Measurements from ENCODE around the gene WDR86. TPM values are rescaled to one million over a fixed set of nuclear protein-coding genes. Genes with fewer than 3 reads are reported as not detected.
A peak's percentile ranks its signal among the peaks of the same experiment; 100 is the strongest.

The WDR86 gene
- total RNA-seq, 6 donors from 2014 or later, result 1.1 to 17.4 (median 3.9) TPM

DNA sequence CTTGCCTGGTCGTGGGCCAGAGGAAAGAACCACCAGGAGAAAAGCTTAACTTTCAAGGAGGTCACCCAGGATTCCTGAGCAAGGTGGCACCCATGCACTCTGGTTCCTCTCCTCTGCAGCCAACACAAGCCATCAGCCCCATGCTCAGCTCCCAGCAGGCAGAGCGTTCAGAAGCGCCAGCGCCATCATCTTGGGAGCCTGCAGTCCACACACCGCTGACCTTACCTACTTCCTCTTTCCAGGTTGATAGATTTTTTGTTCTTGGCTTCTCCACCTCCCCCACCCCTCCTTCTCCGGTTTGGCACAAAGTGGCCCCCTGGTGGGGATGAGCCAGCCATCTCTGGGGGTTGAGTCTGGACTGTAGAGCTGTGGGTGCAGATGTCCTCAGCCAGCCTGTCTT lies 1.7 kb upstream of the WDR86 start:
- H3K27me3 ChIP-seq, result peaks cover 0 to 30% (median 18%) of the 10 kb centered on the region in 4 donors
- no peak for TF ChIP-seq EP300 (IDR thresholded peaks at IDR 0.05)
- TF ChIP-seq, protein P1, sequence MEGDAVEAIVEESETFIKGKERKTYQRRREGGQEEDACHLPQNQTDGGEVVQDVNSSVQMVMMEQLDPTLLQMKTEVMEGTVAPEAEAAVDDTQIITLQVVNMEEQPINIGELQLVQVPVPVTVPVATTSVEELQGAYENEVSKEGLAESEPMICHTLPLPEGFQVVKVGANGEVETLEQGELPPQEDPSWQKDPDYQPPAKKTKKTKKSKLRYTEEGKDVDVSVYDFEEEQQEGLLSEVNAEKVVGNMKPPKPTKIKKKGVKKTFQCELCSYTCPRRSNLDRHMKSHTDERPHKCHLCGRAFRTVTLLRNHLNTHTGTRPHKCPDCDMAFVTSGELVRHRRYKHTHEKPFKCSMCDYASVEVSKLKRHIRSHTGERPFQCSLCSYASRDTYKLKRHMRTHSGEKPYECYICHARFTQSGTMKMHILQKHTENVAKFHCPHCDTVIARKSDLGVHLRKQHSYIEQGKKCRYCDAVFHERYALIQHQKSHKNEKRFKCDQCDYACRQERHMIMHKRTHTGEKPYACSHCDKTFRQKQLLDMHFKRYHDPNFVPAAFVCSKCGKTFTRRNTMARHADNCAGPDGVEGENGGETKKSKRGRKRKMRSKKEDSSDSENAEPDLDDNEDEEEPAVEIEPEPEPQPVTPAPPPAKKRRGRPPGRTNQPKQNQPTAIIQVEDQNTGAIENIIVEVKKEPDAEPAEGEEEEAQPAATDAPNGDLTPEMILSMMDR (IDR thresholded peaks at IDR 0.05), result no peak
- no peak for TF ChIP-seq POLR2A (IDR thresholded peaks at IDR 0.05)
- TF ChIP-seq POLR2AphosphoS5 (IDR thresholded peaks at IDR 0.05), result no peak

DNA sequence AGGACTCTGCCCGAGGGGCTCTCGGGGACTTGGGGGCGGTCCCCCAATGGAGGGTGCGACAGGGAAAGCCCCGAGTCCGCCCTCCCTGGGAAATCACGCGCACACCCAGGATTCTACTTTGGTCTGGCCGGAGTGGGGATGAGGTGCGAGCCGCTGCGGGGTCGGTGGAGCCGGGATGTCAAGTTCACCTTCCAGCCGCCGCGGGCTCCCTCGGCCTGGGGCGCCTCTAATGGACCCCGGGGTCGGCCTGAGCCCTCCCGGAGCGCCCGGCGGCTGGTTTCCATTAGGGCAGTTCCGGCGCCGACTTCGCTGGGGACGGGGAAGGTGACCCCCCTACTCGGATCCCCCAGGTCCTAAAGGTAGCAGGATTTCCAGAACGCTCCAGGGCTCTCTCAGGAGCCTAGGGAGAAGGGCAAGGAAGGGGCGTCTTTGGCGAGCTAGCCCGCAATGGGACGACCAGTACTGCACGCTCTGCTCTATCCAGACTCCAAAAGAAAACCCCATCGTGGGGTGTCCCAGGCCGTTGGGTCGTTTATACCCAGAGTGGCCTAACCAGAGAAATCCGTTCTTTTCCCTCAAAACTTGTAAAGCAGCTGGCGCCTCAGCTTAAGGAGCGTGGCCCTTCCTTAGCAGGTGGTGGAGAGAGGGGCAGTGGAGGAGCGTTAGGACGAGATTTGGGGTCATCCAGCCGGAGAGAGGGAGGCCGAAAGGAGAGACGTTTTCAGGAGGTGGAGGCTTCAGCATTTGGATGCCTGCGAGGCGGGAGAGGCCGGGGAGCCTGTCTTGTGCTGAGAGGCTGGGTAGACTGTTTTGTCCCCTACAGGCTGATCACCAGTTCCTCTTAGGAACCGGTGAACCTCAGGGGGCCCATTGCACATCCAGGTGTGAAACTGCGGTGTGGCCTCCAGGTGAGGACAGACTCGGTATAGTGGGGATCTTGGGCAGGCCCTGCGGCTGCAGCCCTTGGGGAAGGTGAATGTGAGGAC lies 860 bp upstream of the WDR86 start:
- peak in 1 of 2 donors; percentile 83 for DNase-seq
- peak overlapping the region in 2 of 4 donors; percentile 71 for H3K27ac ChIP-seq
- TF ChIP-seq POLR2AphosphoS5 (IDR thresholded peaks at IDR 0.05) (no peak), POLR2A (IDR thresholded peaks at IDR 0.05) (peak in 1 of 4 donors; percentile 8), EP300 (IDR thresholded peaks at IDR 0.05) (no peak)
- peaks cover 0 to 30% (median 18%) of the 10 kb centered on the region in 4 donors for H3K27me3 ChIP-seq
- peaks cover 21 to 27% (median 25%) of the 10 kb centered on the region in 4 donors for H3K4me1 ChIP-seq
- no peaks in the 10 kb centered on the region for H3K9me3 ChIP-seq
- WGBS, 2 donors, result 51 to 64% methylated on average over 19 to 25 of the region's 55 CpGs
- peak in 1 of 2 donors; percentile 49 for ATAC-seq (ENCODE audit: low FRiP score in 2 of 2)
- no peaks in the 10 kb centered on the region for H3K36me3 ChIP-seq
- peak overlapping the region in 3 of 4 donors; percentile 34 to 49 (median 44) for H3K4me3 ChIP-seq

More for the DNA sequence above, 1.7 kb upstream of the WDR86 start:
- H3K4me3 ChIP-seq, result no peak overlapping the region
- 68 to 75% methylated on average over 6 of the region's 6 CpGs for WGBS, 2 donors
- no peak overlapping the region for H3K27ac ChIP-seq
- H3K4me1 ChIP-seq, result peaks cover 21 to 34% (median 32%) of the 10 kb centered on the region in 4 donors
- no peaks in the 10 kb centered on the region for H3K36me3 ChIP-seq
- DNase-seq (no peak), ATAC-seq (ENCODE audit: low FRiP score in 2 of 2) (no peak)
- H3K9me3 ChIP-seq, result no peaks in the 10 kb centered on the region

DNA sequence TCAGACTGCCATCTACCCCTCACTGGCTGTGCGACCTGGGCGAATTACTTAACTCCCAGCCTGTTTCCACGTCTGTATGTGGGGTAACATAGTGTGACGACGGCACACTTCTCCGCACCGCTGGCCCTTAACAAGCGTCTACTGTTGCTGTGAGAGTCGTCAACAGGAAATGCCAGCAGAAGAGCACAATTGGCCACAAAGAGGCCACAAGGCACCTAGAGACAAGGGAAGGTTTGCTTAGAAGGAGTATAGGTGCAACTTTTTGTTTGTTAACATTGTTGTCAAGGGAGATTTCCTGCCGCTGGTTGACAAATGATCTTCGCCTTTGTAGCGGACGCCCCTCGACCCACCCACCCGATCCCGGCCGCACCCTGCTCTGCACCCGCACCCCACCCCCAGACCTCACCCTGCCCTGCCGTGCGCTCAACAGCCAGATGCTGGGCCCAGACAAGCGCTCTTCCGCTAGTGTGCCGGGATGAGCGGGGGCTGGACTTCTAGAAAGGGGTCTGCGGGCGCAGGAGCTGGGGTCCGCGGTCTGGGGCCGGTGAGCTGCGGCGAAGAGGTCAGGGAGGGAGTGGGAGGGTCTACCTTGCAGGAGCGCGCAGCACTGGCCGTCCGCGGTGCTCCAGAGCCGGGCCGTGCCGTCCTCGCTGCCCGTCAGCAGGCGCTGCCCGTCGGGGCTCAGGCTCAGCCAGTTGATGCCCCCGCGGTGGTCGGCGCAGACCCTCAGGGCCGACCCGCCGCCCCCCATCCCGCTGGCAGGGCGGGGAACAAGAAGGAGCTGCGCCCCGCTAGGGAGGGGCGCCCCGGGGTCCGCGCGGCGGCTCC lies 785 bp downstream of the WDR86 start:
- H3K36me3 ChIP-seq, result no peaks in the 10 kb centered on the region
- H3K4me3 ChIP-seq, result peak overlapping the region in 3 of 4 donors; percentile 34 to 49 (median 44)
- ATAC-seq (ENCODE audit: low FRiP score in 2 of 2), result peak; percentile 12 to 39
- H3K9me3 ChIP-seq, result no peaks in the 10 kb centered on the region
- H3K27ac ChIP-seq, result peak overlapping the region; percentile 8 to 71 (median 62)
- peaks cover 23 to 37% (median 33%) of the 10 kb centered on the region in 4 donors for H3K4me1 ChIP-seq
- peak in 1 of 4 donors; percentile 37 for TF ChIP-seq POLR2A (IDR thresholded peaks at IDR 0.05)
- TF ChIP-seq EP300 (IDR thresholded peaks at IDR 0.05), result no peak
- TF ChIP-seq POLR2AphosphoS5 (IDR thresholded peaks at IDR 0.05), result peak in 1 of 2 donors; percentile 26
- DNase-seq, result peak in 1 of 2 donors; percentile 86
- peaks cover 0 to 30% (median 18%) of the 10 kb centered on the region in 4 donors for H3K27me3 ChIP-seq
- 8 to 22% methylated on average over 6 to 46 of the region's 61 CpGs for WGBS, 2 donors

DNA sequence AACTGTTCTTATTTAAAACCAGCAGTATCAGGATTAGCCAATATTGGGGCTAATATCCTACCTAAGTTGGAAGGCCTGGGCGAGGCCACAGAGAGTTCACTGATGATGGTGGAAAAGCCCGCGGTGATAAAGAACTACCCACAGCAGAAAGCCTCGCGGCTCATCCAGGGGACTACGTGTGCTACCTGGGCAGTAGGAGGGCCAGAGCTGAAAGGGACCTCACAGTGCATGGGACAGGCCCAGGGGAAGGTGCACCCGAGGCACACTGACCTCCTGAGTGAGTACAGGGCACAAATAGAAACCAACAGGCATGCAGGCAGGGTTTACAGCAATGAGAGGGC lies 1.4 kb downstream of the WDR86 start:
- H3K9me3 ChIP-seq, result no peaks in the 10 kb centered on the region
- peak overlapping the region in 1 of 4 donors; percentile 49 for H3K4me3 ChIP-seq
- H3K27me3 ChIP-seq, result peaks cover 0 to 30% (median 18%) of the 10 kb centered on the region in 4 donors
- ATAC-seq (ENCODE audit: low FRiP score in 2 of 2) (no peak), DNase-seq (no peak)
- peaks cover 25 to 43% (median 36%) of the 10 kb centered on the region in 4 donors for H3K4me1 ChIP-seq
- WGBS, 2 donors, result 81 to 86% methylated on average over 6 to 7 of the region's 7 CpGs
- TF ChIP-seq, protein P1 (IDR thresholded peaks at IDR 0.05), result no peak
- no peak for TF ChIP-seq POLR2AphosphoS5 (IDR thresholded peaks at IDR 0.05)
- no peaks in the 10 kb centered on the region for H3K36me3 ChIP-seq
- peak overlapping the region in 2 of 4 donors; percentile 31 to 71 for H3K27ac ChIP-seq

DNA sequence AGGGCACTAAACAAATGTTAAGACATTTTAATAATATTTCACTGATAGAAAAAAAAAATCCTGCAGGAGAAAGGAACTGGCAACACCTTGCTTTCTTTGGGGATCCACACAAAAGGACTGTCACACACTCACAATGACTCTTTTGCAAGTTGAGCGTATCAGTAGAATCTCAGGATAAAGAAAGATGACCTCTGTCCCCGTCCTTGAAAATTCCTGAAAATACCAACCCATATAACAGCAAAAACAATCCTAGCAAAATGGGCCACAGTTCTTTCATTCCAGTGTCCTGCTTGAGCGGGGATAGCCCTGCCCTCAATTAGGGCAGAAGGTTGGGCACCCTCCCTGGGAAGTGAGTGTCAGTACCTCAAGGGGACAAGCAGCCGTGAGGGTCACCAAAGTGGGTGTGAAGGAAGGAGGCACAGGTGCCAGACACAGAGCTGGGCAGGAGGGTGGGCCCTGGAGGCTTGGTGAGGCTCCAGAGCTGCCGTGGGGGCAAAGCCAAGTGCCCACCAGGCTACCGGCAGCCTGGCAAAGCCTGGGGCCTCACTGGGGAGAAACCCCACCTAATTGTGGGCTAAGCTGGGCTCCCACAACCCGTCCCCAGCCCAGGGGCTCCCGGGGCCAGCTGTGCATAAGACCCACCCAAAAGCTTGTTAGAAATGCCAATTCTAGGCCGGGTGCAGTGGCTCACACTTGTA lies 2.8 kb downstream of the WDR86 start:
- no peaks in the 10 kb centered on the region for H3K36me3 ChIP-seq
- TF ChIP-seq POLR2AphosphoS5 (IDR thresholded peaks at IDR 0.05) (no peak), EP300 (IDR thresholded peaks at IDR 0.05) (no peak), POLR2A (IDR thresholded peaks at IDR 0.05) (no peak)
- TF ChIP-seq, protein P1 (IDR thresholded peaks at IDR 0.05), result no peak
- WGBS, 2 donors, result 86 to 91% methylated on average over 6 to 9 of the region's 9 CpGs
- peaks cover 25 to 43% (median 36%) of the 10 kb centered on the region in 4 donors for H3K4me1 ChIP-seq
- DNase-seq, result peak in 1 of 2 donors; percentile 68
- H3K4me3 ChIP-seq, result no peak overlapping the region
- peaks cover 0 to 30% (median 18%) of the 10 kb centered on the region in 4 donors for H3K27me3 ChIP-seq
- H3K9me3 ChIP-seq, result no peaks in the 10 kb centered on the region
- no peak overlapping the region for H3K27ac ChIP-seq
- no peak for ATAC-seq (ENCODE audit: low FRiP score in 2 of 2)

Data from upper lobe of left lung (tissue), 6 donors.